Tibial nerve (tissue), 4 donors: ENCODE results near the gene HBP1. TPM values are rescaled to one million over a fixed set of nuclear protein-coding genes. Genes with fewer than 3 reads are reported as not detected.

Experiments
- DNase-seq, 2 donors: peaks; one replicate each; pipeline ENCODE4 v3.0.0-alpha.2; 2019; ENCODE audit warnings: low spot score in 2 of 2
- H3K27ac ChIP-seq, 4 donors: fragments of 200-600 bp; sonication (generic) in 3 of 4; one replicate each; pipeline ENCODE4 v1.5.1; 2017 to 2019; ENCODE audit warnings: mild to moderate bottlenecking in 1 of 4
- H3K27me3 ChIP-seq, 2 donors: fragments of 200-600 bp; sonication (generic) in 1 of 2; one replicate each; pipeline versions ENCODE4 v1.5.1 to v1.6.0; 2017 to 2019
- H3K36me3 ChIP-seq, 3 donors: fragments of 200-600 bp; sonication (generic); one replicate each; pipeline ENCODE4 v1.5.1; 2018 to 2019
- H3K4me1 ChIP-seq, 4 donors: fragments of 200-600 bp; sonication (generic) in 3 of 4; one replicate each; pipeline ENCODE4 v1.5.1; 2017 to 2019
- H3K4me3 ChIP-seq, 4 donors: fragments of 200-600 bp; sonication (generic) in 3 of 4; one replicate each; pipeline ENCODE4 v1.5.1; 2017 to 2019; ENCODE audit warnings: mild to moderate bottlenecking in 1 of 4, moderate library complexity in 1 of 4
- H3K9me3 ChIP-seq, 4 donors: fragments of 200-600 bp; sonication (generic) in 3 of 4; one replicate each; pipeline ENCODE4 v1.5.1; 2017 to 2019
- CTCF ChIP-seq, 5 experiments: fragments of 200-600 bp in 3 of 5; fragments of 450-650 bp in 2 of 5; sonication (generic) in 3 of 5; IDR thresholded peaks; one replicate each; pipeline ENCODE4 v1.5.1; 2016 to 2019; ENCODE audit warnings: antibody characterized with exemption in 5 of 5, mild to moderate bottlenecking in 3 of 5, moderate library complexity in 2 of 5
- EP300 ChIP-seq, 2 donors: sonication (generic); formaldehyde crosslinking; IDR thresholded peaks; one replicate each; pipeline ENCODE4 v1.6.1; 2017; ENCODE audit warnings: antibody characterized with exemption in 2 of 2, mild to moderate bottlenecking in 1 of 2
- POLR2A ChIP-seq, 2 donors: fragments of 450-650 bp; IDR thresholded peaks; one replicate each; pipeline ENCODE4 v1.6.1; 2017; ENCODE audit warnings: antibody characterized with exemption in 2 of 2, mild to moderate bottlenecking in 2 of 2, moderate library complexity in 2 of 2
- WGBS, 2 donors: methylation state at CpG; one replicate each; pipeline ENCODE4 v1.1.5; 2018; 5-methylcytosine and 5-hydroxymethylcytosine counted together
- total RNA-seq, 4 donors: library from RNA; depleted of rRNA; stranded (reverse); fragments of >200 nt; gene quantifications; one replicate each; pipeline ENCODE4 v1.1.0, GENCODE V29; 2016

Gene HBP1
- total RNA-seq, 4 donors from 2014 or later, result 78.9 to 157 (median 123) TPM

- Histone ChIP-seq H3K9me3 (no peaks in the 10 kb centered on the region), H3K36me3 (no peaks in the 10 kb centered on the region), H3K4me1 (no peaks in the 10 kb centered on the region), H3K27ac (no peak overlapping the region), H3K4me3 (no peak overlapping the region), H3K27me3 (no peaks in the 10 kb centered on the region)
- TF ChIP-seq CTCF (IDR thresholded peaks at IDR 0.05) (no peak), EP300 (IDR thresholded peaks at IDR 0.05) (no peak), POLR2A (IDR thresholded peaks at IDR 0.05) (no peak)
- 90 to 95% methylated on average over 7 of the region's 7 CpGs for WGBS, 2 donors
- no peak for DNase-seq
Observed at GRCh38 chr7:107157091-107157490, 11.7 kb upstream of the HBP1 start.

GRCh38 chr7:107158028-107158427 lies 10.8 kb upstream of the HBP1 start:
- no peak for TF ChIP-seq CTCF (IDR thresholded peaks at IDR 0.05)
- no peak for TF ChIP-seq EP300 (IDR thresholded peaks at IDR 0.05)
- no peak for TF ChIP-seq POLR2A (IDR thresholded peaks at IDR 0.05)
- H3K36me3 ChIP-seq, result no peaks in the 10 kb centered on the region
- no peak overlapping the region for H3K4me3 ChIP-seq
- no peak for DNase-seq
- no peak overlapping the region for H3K27ac ChIP-seq
- H3K9me3 ChIP-seq, result no peaks in the 10 kb centered on the region
- H3K4me1 ChIP-seq, result no peaks in the 10 kb centered on the region
- 89% methylated on average over 2 of the region's 2 CpGs for WGBS, 2 donors
- no peaks in the 10 kb centered on the region for H3K27me3 ChIP-seq

- no peak overlapping the region for H3K27ac ChIP-seq
- 75 to 82% methylated on average over 2 of the region's 2 CpGs for WGBS, 2 donors
Observed at GRCh38 chr7:107160389-107160788, 8.4 kb upstream of the HBP1 start.

GRCh38 chr7:107161415-107161814 lies 7.4 kb upstream of the HBP1 start:
- Histone ChIP-seq H3K9me3 (no peaks in the 10 kb centered on the region), H3K4me1 (no peaks in the 10 kb centered on the region), H3K27me3 (no peaks in the 10 kb centered on the region), H3K36me3 (no peaks in the 10 kb centered on the region), H3K27ac (no peak overlapping the region), H3K4me3 (no peak overlapping the region)
- TF ChIP-seq CTCF (IDR thresholded peaks at IDR 0.05) (no peak), POLR2A (IDR thresholded peaks at IDR 0.05) (no peak), EP300 (IDR thresholded peaks at IDR 0.05) (no peak)
- DNase-seq, result no peak
- 61 to 63% methylated on average over 3 of the region's 3 CpGs for WGBS, 2 donors

More at GRCh38 chr7:107160389-107160788, 8.4 kb upstream of the HBP1 start:
- H3K27me3 ChIP-seq, result no peaks in the 10 kb centered on the region
- H3K36me3 ChIP-seq, result no peaks in the 10 kb centered on the region
- H3K4me1 ChIP-seq, result no peaks in the 10 kb centered on the region
- TF ChIP-seq EP300 (IDR thresholded peaks at IDR 0.05) (no peak), POLR2A (IDR thresholded peaks at IDR 0.05) (no peak), CTCF (IDR thresholded peaks at IDR 0.05) (no peak)
- no peak overlapping the region for H3K4me3 ChIP-seq
- no peak for DNase-seq
- no peaks in the 10 kb centered on the region for H3K9me3 ChIP-seq

- Histone ChIP-seq H3K4me3 (no peak overlapping the region), H3K27me3 (no peaks in the 10 kb centered on the region), H3K4me1 (peaks cover 0 to 6% (median 0%) of the 10 kb centered on the region in 4 donors), H3K9me3 (no peaks in the 10 kb centered on the region), H3K27ac (no peak overlapping the region), H3K36me3 (no peaks in the 10 kb centered on the region)
- no peak for DNase-seq
- 67 to 74% methylated on average over 5 of the region's 5 CpGs for WGBS, 2 donors
- TF ChIP-seq CTCF (IDR thresholded peaks at IDR 0.05), result no peak
- no peak for TF ChIP-seq POLR2A (IDR thresholded peaks at IDR 0.05)
- TF ChIP-seq EP300 (IDR thresholded peaks at IDR 0.05), result no peak
Observed at GRCh38 chr7:107162475-107162874, 6.3 kb upstream of the HBP1 start.
